ENCODE measurements around the gene MPO. TPM values are rescaled to one million over a fixed set of nuclear protein-coding genes. Genes with fewer than 3 reads are reported as not detected.

MPO gene
- total RNA-seq, 4 donors from 2014 or later = 0.24 to 0.45 TPM; not detected in 2

DNA sequence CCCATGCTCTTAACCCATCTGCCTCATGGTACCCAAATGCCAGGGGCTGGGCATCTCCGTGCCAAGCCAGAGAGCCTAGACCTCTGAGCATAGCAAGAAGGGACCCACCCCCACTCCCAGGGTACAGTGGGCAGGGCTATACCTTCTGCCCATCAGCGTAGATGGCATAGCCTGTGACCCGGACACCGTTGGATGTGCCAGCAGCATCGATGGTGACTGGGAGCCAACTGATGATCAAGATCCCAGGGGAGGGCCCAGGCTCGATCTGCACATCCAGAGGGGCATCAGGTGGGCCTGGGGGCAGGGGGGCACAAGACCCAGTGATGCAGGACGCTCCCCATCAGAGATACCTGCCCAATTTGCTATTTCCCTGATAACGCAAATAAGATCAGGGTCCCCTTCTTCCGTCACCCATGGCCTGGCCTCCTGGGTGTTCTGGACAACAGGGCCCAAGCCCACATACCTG, 30.7 kb upstream of the MPO start:
- 93 to 98% methylated on average over 9 of the region's 9 CpGs for WGBS, 2 donors
- intact Hi-C loops (cut with DNase I) = no loop called here
- no peak for DNase-seq
- Histone ChIP-seq H3K4me1 (no peaks in the 10 kb centered on the region), H3K36me3 (no peaks in the 10 kb centered on the region), H3K4me3 (replicated peaks in 1 of 3) (no peak overlapping the region), H3K9me3 (no peaks in the 10 kb centered on the region), H3K27me3 (no peaks in the 10 kb centered on the region), H3K27ac (no peak overlapping the region)
- TF ChIP-seq POLR2A (IDR thresholded peaks at IDR 0.05) = no peak

DNA sequence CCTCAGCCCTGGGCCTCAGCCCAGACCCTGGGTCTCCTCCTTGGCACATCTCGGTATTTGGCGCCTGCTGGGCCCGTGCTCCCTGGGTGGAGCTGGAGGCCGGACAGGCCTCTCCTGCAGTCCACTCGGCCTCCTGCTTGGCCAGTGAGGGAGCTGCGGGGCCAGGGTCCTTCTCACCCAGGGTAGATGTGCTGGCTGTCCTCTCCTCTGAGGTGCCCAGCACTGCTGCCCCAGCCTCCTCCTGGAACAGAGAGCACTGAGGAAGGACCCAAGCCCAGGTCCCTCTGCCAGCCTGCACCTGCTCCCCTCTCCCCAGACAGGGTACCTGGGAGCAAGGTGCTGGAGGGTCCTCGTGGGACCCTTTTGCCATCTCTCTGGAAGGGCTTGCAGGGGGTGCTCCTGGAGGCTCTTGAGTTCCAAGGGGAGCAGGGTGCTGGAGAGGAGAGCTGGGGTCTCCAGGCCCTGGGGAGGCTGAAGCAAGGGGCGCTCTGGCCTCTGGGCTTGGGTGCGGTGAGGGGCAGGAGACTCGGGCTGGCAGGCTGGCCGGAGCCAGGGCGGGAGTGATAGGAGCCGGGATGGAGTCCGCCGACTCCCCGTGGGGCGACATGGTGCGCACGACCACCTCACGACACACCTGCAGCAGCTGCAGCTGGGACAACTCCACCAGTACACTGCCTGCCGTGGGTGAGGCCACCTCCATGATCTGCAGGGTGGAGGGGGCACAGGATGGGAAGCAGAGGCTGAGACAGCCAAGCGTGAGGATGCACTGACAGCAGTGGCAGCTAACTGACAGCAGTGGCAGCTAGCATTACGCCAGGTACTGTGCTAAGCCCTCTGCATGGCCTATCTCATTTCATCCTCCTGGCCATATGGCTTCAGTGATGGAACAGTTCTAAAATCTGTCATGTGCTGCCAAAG, 30.0 kb upstream of the MPO start:
- no peaks in the 10 kb centered on the region for H3K4me1 ChIP-seq
- 94 to 98% methylated on average over 12 to 16 of the region's 23 CpGs for WGBS, 2 donors
- TF ChIP-seq POLR2A (IDR thresholded peaks at IDR 0.05) = no peak
- TF ChIP-seq, protein P1, sequence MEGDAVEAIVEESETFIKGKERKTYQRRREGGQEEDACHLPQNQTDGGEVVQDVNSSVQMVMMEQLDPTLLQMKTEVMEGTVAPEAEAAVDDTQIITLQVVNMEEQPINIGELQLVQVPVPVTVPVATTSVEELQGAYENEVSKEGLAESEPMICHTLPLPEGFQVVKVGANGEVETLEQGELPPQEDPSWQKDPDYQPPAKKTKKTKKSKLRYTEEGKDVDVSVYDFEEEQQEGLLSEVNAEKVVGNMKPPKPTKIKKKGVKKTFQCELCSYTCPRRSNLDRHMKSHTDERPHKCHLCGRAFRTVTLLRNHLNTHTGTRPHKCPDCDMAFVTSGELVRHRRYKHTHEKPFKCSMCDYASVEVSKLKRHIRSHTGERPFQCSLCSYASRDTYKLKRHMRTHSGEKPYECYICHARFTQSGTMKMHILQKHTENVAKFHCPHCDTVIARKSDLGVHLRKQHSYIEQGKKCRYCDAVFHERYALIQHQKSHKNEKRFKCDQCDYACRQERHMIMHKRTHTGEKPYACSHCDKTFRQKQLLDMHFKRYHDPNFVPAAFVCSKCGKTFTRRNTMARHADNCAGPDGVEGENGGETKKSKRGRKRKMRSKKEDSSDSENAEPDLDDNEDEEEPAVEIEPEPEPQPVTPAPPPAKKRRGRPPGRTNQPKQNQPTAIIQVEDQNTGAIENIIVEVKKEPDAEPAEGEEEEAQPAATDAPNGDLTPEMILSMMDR (IDR thresholded peaks at IDR 0.05) = no peak
- intact Hi-C loops (cut with DNase I) = no loop called here
- no peak overlapping the region for H3K4me3 ChIP-seq (replicated peaks in 1 of 3)
- no peaks in the 10 kb centered on the region for H3K27me3 ChIP-seq
- no peaks in the 10 kb centered on the region for H3K9me3 ChIP-seq
- H3K27ac ChIP-seq = no peak overlapping the region
- no peak for DNase-seq
- no peaks in the 10 kb centered on the region for H3K36me3 ChIP-seq

GRCh38 chr17:58309918-58310259, 29.2 kb upstream of the MPO start:
- H3K4me1 ChIP-seq = no peaks in the 10 kb centered on the region
- no peaks in the 10 kb centered on the region for H3K36me3 ChIP-seq
- H3K9me3 ChIP-seq = no peaks in the 10 kb centered on the region
- intact Hi-C loops (cut with DNase I) = loop anchor here (5.0 kb wide), 1 partner anchor 137 kb away; no protein-coding TSS in a partner anchor
- TF ChIP-seq, protein P1 (IDR thresholded peaks at IDR 0.05) = no peak
- TF ChIP-seq POLR2A (IDR thresholded peaks at IDR 0.05) = no peak
- WGBS, 2 donors = 84 to 87% methylated on average over 5 of the region's 5 CpGs
- DNase-seq = no peak
- no peak overlapping the region for H3K27ac ChIP-seq
- H3K27me3 ChIP-seq = no peaks in the 10 kb centered on the region
- no peak overlapping the region for H3K4me3 ChIP-seq (replicated peaks in 1 of 3)

DNA sequence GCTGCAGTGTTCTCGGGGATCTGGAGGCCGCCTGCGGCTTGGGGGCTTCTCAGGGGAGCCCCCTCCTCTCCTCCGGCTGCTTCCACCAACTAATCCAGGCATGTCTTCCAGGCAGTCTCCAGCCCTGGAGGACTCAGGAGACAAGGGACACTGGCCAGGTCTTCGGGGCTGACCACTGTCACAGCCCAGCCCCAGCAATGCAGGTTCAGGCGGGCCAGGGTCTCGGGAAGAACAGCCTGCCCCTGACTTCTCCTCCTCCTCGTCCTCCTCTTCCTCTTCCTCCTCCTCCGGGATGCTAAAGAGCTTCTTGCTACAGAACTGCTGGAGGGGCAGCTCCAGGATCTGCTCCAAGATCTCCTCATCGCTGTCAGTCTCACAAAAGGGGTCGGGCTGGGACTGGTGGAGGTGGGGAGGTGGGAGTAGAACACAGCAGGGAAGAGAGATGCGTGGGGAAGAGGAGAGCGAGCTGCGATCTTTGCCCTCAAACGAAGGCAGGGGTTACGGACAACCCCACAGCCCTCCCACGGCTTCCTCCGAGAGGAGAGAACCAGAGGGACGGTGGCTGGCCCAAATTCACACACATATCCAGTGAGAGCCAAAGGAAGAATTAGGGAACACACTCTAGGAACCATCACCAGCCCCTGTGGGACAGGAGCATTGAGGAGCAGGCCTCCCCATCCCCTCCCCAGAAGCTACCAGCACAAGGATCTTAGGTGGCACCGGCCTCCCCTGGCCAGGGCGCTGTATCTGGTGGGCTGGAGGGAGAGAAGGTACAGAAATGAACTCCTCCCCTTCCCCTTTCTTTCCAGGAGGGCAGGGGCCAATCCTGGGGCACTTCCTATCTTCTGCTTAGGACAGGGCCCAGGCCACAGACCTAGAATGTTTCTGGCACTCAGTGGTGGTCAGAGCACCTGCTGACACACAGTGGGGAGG, 28.5 kb upstream of the MPO start:
- intact Hi-C loops (cut with DNase I) = loop anchor here (5.0 kb wide), 1 partner anchor 138 kb away; no protein-coding TSS in a partner anchor
- no peak for DNase-seq
- H3K27me3 ChIP-seq = no peaks in the 10 kb centered on the region
- H3K4me1 ChIP-seq = no peaks in the 10 kb centered on the region
- H3K36me3 ChIP-seq = no peaks in the 10 kb centered on the region
- WGBS, 2 donors = 76 to 81% methylated on average over 16 to 17 of the region's 21 CpGs
- no peak overlapping the region for H3K4me3 ChIP-seq (replicated peaks in 1 of 3)
- no peaks in the 10 kb centered on the region for H3K9me3 ChIP-seq
- no peak overlapping the region for H3K27ac ChIP-seq
- TF ChIP-seq, protein P1 (IDR thresholded peaks at IDR 0.05) = no peak
- no peak for TF ChIP-seq POLR2A (IDR thresholded peaks at IDR 0.05)

DNA sequence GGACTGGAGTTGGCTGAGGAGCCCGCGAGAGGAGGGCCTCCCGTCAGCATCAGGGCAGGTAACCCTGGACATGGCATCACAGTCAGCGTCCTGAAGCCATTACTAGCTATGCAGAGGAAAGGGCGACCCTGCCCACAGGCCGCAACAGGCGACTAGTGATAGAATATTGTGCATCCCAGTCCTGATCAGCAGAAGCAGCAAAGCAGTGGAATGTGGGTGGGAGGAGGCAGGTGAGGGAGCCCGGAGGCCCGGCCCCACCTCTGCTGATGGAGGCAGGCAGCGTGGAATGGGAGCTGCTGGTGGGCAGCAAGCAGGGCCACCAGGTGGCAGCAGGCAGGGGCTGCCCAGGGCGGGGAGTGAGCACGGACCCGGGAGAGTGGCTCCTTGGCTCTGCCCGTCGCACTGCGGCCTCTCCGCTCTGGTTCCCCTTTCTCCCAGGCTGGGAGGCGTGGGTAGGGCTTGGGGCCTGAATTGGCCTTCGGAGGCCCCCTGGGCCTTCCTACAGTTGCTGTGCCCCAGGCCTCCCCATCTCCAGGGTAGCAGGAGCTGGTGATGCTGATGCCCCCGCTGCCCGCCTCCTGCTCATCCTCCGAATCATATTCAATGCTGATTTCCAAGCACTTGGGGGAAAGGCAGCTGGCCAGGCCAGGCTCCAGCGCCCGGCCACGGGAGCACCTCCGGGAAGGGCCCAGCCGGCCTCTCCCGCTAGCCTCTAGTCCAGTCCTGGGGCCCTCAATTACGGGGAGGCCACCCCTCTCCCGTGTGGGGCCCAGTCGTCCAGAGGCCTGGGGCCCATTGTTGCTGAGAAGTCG, 27.6 kb upstream of the MPO start:
- Histone ChIP-seq H3K9me3 (no peaks in the 10 kb centered on the region), H3K4me1 (no peaks in the 10 kb centered on the region), H3K27me3 (no peaks in the 10 kb centered on the region), H3K4me3 (replicated peaks in 1 of 3) (no peak overlapping the region), H3K36me3 (no peaks in the 10 kb centered on the region), H3K27ac (no peak overlapping the region)
- WGBS, 2 donors = 78 to 82% methylated on average over 22 to 26 of the region's 32 CpGs
- DNase-seq = no peak
- intact Hi-C loops (cut with DNase I) = loop anchor here (5.0 kb wide), 1 partner anchor 139 kb away; no protein-coding TSS in a partner anchor
- TF ChIP-seq, protein P1 (IDR thresholded peaks at IDR 0.05) = no peak
- TF ChIP-seq POLR2A (IDR thresholded peaks at IDR 0.05) = no peak

All from thyroid gland (tissue), 4 donors.